IMR-90 (cell line): ENCODE measurements around the gene HMGXB3. TPM values are rescaled to one million over a fixed set of nuclear protein-coding genes. Genes with fewer than 3 reads are reported as not detected.
A peak's percentile ranks its signal among the peaks of the same experiment; 100 is the strongest.

Source experiments
- ATAC-seq: fragments of 200-7000 bp; cut with Tn5 transposase; 2 replicates; pipeline ENCODE4 v1.9.1; 2020; ENCODE audit warnings: low read depth, mild to moderate bottlenecking, moderate library complexity
- BruUV-seq: library from RNA; stranded (reverse); fragments of 400-500 nt; replicated peaks from 2 replicates; lab custom pipeline; 2021; lab: Mats Ljungman, UMichigan
- CTCF ChIA-PET: fragments of 300-600 bp; formaldehyde crosslinking; extraction: SDS; loops from one replicate; lab custom pipeline; 2021; ENCODE audit warnings: antibody characterized with exemption; lab: Yijun Ruan, JAX
- POLR2A ChIA-PET: fragments of 300-600 bp; sonication (Branson Sonifier 250); formaldehyde crosslinking; loops from one replicate; lab custom pipeline; 2022; ENCODE audit warnings: antibody characterized with exemption; ENCODE audit not compliant: unreplicated experiment; lab: Charles Lee
- DNase-seq: peaks from one replicate; pipeline ENCODE4 v3.0.0; 2013
- H2AFZ ChIP-seq: replicated peaks from 2 replicates; pipeline ENCODE3; 2013; ENCODE audit warnings: low read length, mild to moderate bottlenecking; ENCODE audit not compliant: poor library complexity
- H2AK5ac ChIP-seq: 2 replicates; pipeline ENCODE4 v1.6.1; 2013; ENCODE audit warnings: low read depth, low read length, inconsistent platforms
- H2AK9ac ChIP-seq: replicated peaks from 2 replicates; pipeline ENCODE3; 2013; ENCODE audit warnings: mild to moderate bottlenecking, low read depth, low read length, moderate library complexity; ENCODE audit not compliant: poor library complexity
- H2BK120ac ChIP-seq: 2 replicates; pipeline ENCODE4 v1.6.1; 2013; ENCODE audit warnings: low read depth, low read length, inconsistent platforms
- H2BK15ac ChIP-seq: 3 replicates; pipeline ENCODE4 v1.6.1; 2013; ENCODE audit warnings: low read depth, low read length, inconsistent platforms
- H2BK20ac ChIP-seq: 2 replicates; pipeline ENCODE4 v1.6.1; 2013; ENCODE audit warnings: low read depth, mild to moderate bottlenecking, inconsistent platforms, low read length, moderate library complexity
- H2BK5ac ChIP-seq: 2 replicates; pipeline ENCODE4 v1.6.1; 2013; ENCODE audit warnings: mild to moderate bottlenecking, low read depth, low read length, inconsistent platforms; ENCODE audit not compliant: poor library complexity, severe bottlenecking
- H3K14ac ChIP-seq: replicated peaks from 2 replicates; pipeline ENCODE4 v1.6.1; 2013; ENCODE audit warnings: low read depth, low read length, inconsistent platforms
- H3K18ac ChIP-seq: 2 replicates; pipeline ENCODE4 v1.6.1; 2013; ENCODE audit warnings: low read depth, low read length, control low read depth
- H3K23ac ChIP-seq: 2 replicates; pipeline ENCODE4 v1.6.1; 2013; ENCODE audit warnings: low read depth, low read length, inconsistent platforms
- H3K27ac ChIP-seq: 2 replicates; pipeline ENCODE4 v1.5.1; 2013; ENCODE audit warnings: mild to moderate bottlenecking, control low read depth, low read length; ENCODE audit not compliant: insufficient read depth
- H3K27me3 ChIP-seq: 2 replicates; pipeline ENCODE4 v1.6.1; 2013; ENCODE audit warnings: low read length; ENCODE audit not compliant: control insufficient read depth, insufficient read depth
- H3K36me3 ChIP-seq: 2 replicates; pipeline ENCODE4 v1.6.1; 2013; ENCODE audit warnings: low read length, mixed read lengths; ENCODE audit not compliant: control insufficient read depth, insufficient read depth
- H3K4ac ChIP-seq: 2 replicates; pipeline ENCODE4 v1.6.1; 2013; ENCODE audit warnings: low read depth, low read length, inconsistent platforms
- H3K4me1 ChIP-seq: 2 replicates; pipeline ENCODE4 v1.6.1; 2013; ENCODE audit warnings: low read length, mixed read lengths; ENCODE audit not compliant: control insufficient read depth, insufficient read depth
- H3K4me2 ChIP-seq: 2 replicates; pipeline ENCODE4 v1.6.1; 2013; ENCODE audit warnings: low read depth, mild to moderate bottlenecking, control low read depth, low read length, moderate library complexity
- H3K4me3 ChIP-seq: 2 replicates; pipeline ENCODE4 v1.5.1; 2013; ENCODE audit warnings: low read depth, mild to moderate bottlenecking, control low read depth, low read length, moderate library complexity; ENCODE audit not compliant: insufficient read depth
- H3K56ac ChIP-seq: 2 replicates; pipeline ENCODE4 v1.6.1; 2013; ENCODE audit warnings: low read length, inconsistent platforms; ENCODE audit not compliant: insufficient read depth; ENCODE audit errors: extremely low read depth
- H3K79me1 ChIP-seq, 2 experiments: 2 replicates each; pipeline ENCODE4 v1.6.1; 2013; ENCODE audit warnings: low read length in 2 of 2, inconsistent platforms in 1 of 2, low read depth in 1 of 2
- H3K9ac ChIP-seq: 2 replicates; pipeline ENCODE4 v1.6.1; 2013; ENCODE audit warnings: low read depth, low read length, control low read depth
- H3K9me1 ChIP-seq: 2 replicates; pipeline ENCODE4 v1.6.1; 2013; ENCODE audit warnings: low read length, inconsistent platforms; ENCODE audit not compliant: insufficient read depth
- H3K9me3 ChIP-seq: 2 replicates; pipeline ENCODE4 v1.6.1; 2013; ENCODE audit warnings: low read length; ENCODE audit not compliant: control insufficient read depth, insufficient read depth
- H4K20me1 ChIP-seq: 2 replicates; pipeline ENCODE4 v1.6.1; 2013; ENCODE audit warnings: low read length, inconsistent platforms; ENCODE audit not compliant: insufficient read depth
- H4K5ac ChIP-seq: 2 replicates; pipeline ENCODE4 v1.6.1; 2013; ENCODE audit warnings: mild to moderate bottlenecking, low read depth, low read length, control low read depth
- H4K8ac ChIP-seq, 2 experiments: 2 replicates each; pipeline ENCODE4 v1.6.1; 2013; ENCODE audit warnings: low read depth in 2 of 2, low read length in 2 of 2, control low read depth in 1 of 2, inconsistent platforms in 1 of 2
- H4K91ac ChIP-seq: 2 replicates; pipeline ENCODE4 v1.6.1; 2013; ENCODE audit warnings: low read depth, low read length, inconsistent platforms; ENCODE audit not compliant: insufficient read depth
- BHLHE40 ChIP-seq: fragments of 150-350 bp; IDR thresholded peaks from 2 replicates; pipeline ENCODE4 v1.6.1; 2016; ENCODE audit warnings: mild to moderate bottlenecking, low read depth, low read length
- CEBPB ChIP-seq: IDR thresholded peaks from 2 replicates; pipeline ENCODE4 v1.6.1; 2012; ENCODE audit warnings: low read depth, low read length, improper control_type of control experiment
- CHD1 ChIP-seq: IDR thresholded peaks from 2 replicates; pipeline ENCODE4 v1.6.1; 2012; ENCODE audit warnings: low read depth, low read length, improper control_type of control experiment
- FOS ChIP-seq: fragments of 150-350 bp; IDR thresholded peaks from 2 replicates; pipeline ENCODE4 v1.6.1; 2016; ENCODE audit warnings: low read depth, low read length
- MAFK ChIP-seq: IDR thresholded peaks from 2 replicates; pipeline ENCODE4 v1.6.1; 2012; ENCODE audit warnings: low read depth, low read length, improper control_type of control experiment
- MAZ ChIP-seq: IDR thresholded peaks from 2 replicates; pipeline ENCODE4 v1.6.1; 2012; ENCODE audit warnings: low read depth, mild to moderate bottlenecking, low read length, improper control_type of control experiment, moderate library complexity, borderline replicate concordance
- MXI1 ChIP-seq: IDR thresholded peaks from 2 replicates; pipeline ENCODE4 v1.6.1; 2012; ENCODE audit warnings: low read depth, mild to moderate bottlenecking, low read length, moderate library complexity, borderline replicate concordance
- NFE2L2 ChIP-seq: fragments of 150-350 bp; IDR thresholded peaks from 2 replicates; pipeline ENCODE4 v1.6.1; 2016; ENCODE audit warnings: low read depth, mild to moderate bottlenecking, low read length
- POLR2A ChIP-seq: IDR thresholded peaks from 2 replicates; pipeline ENCODE4 v1.6.1; 2012; ENCODE audit warnings: mild to moderate bottlenecking, low read depth, low read length
- RAD21 ChIP-seq: IDR thresholded peaks from 2 replicates; pipeline ENCODE4 v1.6.1; 2012; ENCODE audit warnings: low read length, improper control_type of control experiment
- RCOR1 ChIP-seq: IDR thresholded peaks from 2 replicates; pipeline ENCODE4 v1.6.1; 2012; ENCODE audit warnings: mild to moderate bottlenecking, low read length, improper control_type of control experiment; ENCODE audit not compliant: insufficient replicate concordance
- RFX5 ChIP-seq: IDR thresholded peaks from 2 replicates; pipeline ENCODE4 v1.8.0; 2012; ENCODE audit warnings: low read depth, mild to moderate bottlenecking, low read length, moderate library complexity
- SMC3 ChIP-seq: fragments of 150-350 bp; IDR thresholded peaks from 2 replicates; pipeline ENCODE4 v1.6.1; 2016; ENCODE audit warnings: low read depth, mild to moderate bottlenecking, antibody characterized with exemption, low read length, moderate library complexity
- WGBS, 2 experiments: methylation state at CpG; one replicate each; pipeline versions ENCODE4 v1.1.5 to v1.1.7; 2013; ENCODE audit warnings: missing lambda C conversion rate in 2 of 2; ENCODE audit not compliant: insufficient read length in 1 of 2; ENCODE audit errors: extremely low coverage in 2 of 2; 5-methylcytosine and 5-hydroxymethylcytosine counted together
- dilution Hi-C: fragments of 300-500 bp; cut with HindIII; formaldehyde crosslinking; loops from one replicate; pipeline ENCODE4 v1.14.3; 2018; ENCODE audit warnings: low sequenced_read_pairs; ENCODE audit not compliant: unreplicated experiment
- in situ Hi-C: fragments of 300-500 bp; cut with MboI; formaldehyde crosslinking; loops from 3 replicates; pipeline ENCODE4 v1.14.3; 2019; ENCODE audit warnings: low sequenced_read_pairs, inconsistent platforms, mixed read lengths
- intact Hi-C: fragments of 100-400 bp; cut with micrococcal nuclease; formaldehyde crosslinking; loops from 2 replicates; pipeline ENCODE4 v1.10.0; 2022
- polyA plus RNA-seq, 3 experiments: library from polyadenylated mRNA; depleted of rRNA; stranded (reverse); fragments of >200 nt; gene quantifications; 2 replicates each; pipeline ENCODE4 v1.2.3, GENCODE V29; 2012; ENCODE audit warnings: low replicate concordance in 1 of 3
- total RNA-seq: library from RNA; depleted of rRNA; stranded (reverse); fragments of >200 nt; gene quantifications from 2 replicates; pipeline ENCODE4 v1.2.3, GENCODE V29; 2012
- TF ChIP-seq, protein P1 (sequence below): conservative IDR thresholded peaks from 2 replicates; pipeline ENCODE4 v1.5.1; 2012; ENCODE audit warnings: mild to moderate bottlenecking, low read depth, low read length, improper control_type of control experiment
- TF ChIP-seq, protein P2 (sequence below): fragments of 150-350 bp; IDR thresholded peaks from 2 replicates; pipeline ENCODE4 v1.6.1; 2016; ENCODE audit warnings: low read depth, mild to moderate bottlenecking, low read length, moderate library complexity, borderline replicate concordance
- TF ChIP-seq, protein P3 (sequence below): fragments of 150-350 bp; IDR thresholded peaks from 2 replicates; pipeline ENCODE4 v1.6.1; 2017; ENCODE audit warnings: mild to moderate bottlenecking, antibody characterized with exemption, low read length, low read depth

HMGXB3 gene
- total and polyA plus RNA-seq, 2 of the 4 experiments (the other 2 are of a cell fraction) = 27.6 to 30.6 TPM

DNA sequence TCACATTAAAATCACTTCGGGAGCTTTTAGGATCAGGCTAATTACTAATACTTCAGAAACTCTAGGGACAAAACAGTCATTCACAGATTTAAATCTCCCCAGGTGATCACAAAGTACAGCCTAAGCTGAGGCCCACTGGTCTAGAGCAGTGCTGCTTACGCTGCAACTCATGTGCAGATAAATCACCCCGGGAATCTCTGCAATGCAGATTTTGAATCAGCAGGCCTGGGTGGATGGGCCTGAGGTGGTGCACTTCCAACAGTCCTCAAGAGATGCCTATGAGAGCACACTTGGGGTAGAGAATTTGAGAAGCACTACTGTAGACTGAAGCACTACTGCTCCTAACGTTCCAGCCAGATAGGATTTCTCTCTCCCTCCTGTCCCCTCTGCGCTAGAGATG, 57.5 kb downstream of the HMGXB3 start:
- CTCF ChIA-PET = no interaction called here
- peak; percentile 16 for DNase-seq

More for the DNA sequence above, 57.5 kb downstream of the HMGXB3 start:
- Histone ChIP-seq H3K36me3 (peaks cover 19% of the 10 kb centered on the region), H3K9me3 (no peaks in the 10 kb centered on the region), H3K14ac (peak overlapping the region; percentile 64), H3K23ac (peak overlapping the region; percentile 57; the same call in 1 of the 2 replicates), H2BK20ac (peak overlapping the region; percentile 85), H3K27ac (no peak overlapping the region), H4K8ac (peak overlapping the region; percentile 40 to 91), H3K56ac (no peak overlapping the region), H2BK120ac (peak overlapping the region; percentile 92; the same call in 1 of the 2 replicates), H3K4me3 (no peak overlapping the region), H2BK5ac (peak overlapping the region; percentile 75), H4K91ac (peak overlapping the region; percentile 75), H3K9me1 (peaks cover 38% of the 10 kb centered on the region), H2AK5ac (peak overlapping the region; percentile 82), H3K9ac (no peak overlapping the region), H3K27me3 (no peaks in the 10 kb centered on the region), H2BK15ac (peak overlapping the region; percentile 86; the same call in 1 of the 3 replicates), H3K4me1 (peaks cover 18% of the 10 kb centered on the region), H2AK9ac (peak overlapping the region; percentile 4), H3K79me1 (peaks cover 0 to 13% of the 10 kb centered on the region in 2 experiments; a peak in 2 of 4 replicates), H2AFZ (no peak overlapping the region), H3K4me2 (no peak overlapping the region), H3K4ac (peak overlapping the region; percentile 86), H4K5ac (no peak overlapping the region; the same call in 1 of the 2 replicates), H3K18ac (peak overlapping the region; percentile 2; the same call in 1 of the 2 replicates), H4K20me1 (no peaks in the 10 kb centered on the region; the same call in 1 of the 2 replicates)
- ATAC-seq = peak; percentile 8
- WGBS, 2 experiments = 75% methylated on average over 3 of the region's 5 CpGs; no CpG with 5 or more reads in 1 of the 2 experiments
- no TSS peak for BruUV-seq
- in situ Hi-C loops (no loop called here), intact Hi-C loops (no loop called here), dilution Hi-C loops (no loop called here)
- TF ChIP-seq BHLHE40 (no peak), MAFK (no peak), RFX5 (no peak), RCOR1 (no peak), SMC3 (no peak), RAD21 (no peak), FOS (no peak), MAZ (no peak), MXI1 (no peak), POLR2A (no peak), CEBPB (no peak), CHD1 (no peak), NFE2L2 (no peak)
- TF ChIP-seq, protein P1, sequence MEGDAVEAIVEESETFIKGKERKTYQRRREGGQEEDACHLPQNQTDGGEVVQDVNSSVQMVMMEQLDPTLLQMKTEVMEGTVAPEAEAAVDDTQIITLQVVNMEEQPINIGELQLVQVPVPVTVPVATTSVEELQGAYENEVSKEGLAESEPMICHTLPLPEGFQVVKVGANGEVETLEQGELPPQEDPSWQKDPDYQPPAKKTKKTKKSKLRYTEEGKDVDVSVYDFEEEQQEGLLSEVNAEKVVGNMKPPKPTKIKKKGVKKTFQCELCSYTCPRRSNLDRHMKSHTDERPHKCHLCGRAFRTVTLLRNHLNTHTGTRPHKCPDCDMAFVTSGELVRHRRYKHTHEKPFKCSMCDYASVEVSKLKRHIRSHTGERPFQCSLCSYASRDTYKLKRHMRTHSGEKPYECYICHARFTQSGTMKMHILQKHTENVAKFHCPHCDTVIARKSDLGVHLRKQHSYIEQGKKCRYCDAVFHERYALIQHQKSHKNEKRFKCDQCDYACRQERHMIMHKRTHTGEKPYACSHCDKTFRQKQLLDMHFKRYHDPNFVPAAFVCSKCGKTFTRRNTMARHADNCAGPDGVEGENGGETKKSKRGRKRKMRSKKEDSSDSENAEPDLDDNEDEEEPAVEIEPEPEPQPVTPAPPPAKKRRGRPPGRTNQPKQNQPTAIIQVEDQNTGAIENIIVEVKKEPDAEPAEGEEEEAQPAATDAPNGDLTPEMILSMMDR = no peak
- TF ChIP-seq, protein P2, sequence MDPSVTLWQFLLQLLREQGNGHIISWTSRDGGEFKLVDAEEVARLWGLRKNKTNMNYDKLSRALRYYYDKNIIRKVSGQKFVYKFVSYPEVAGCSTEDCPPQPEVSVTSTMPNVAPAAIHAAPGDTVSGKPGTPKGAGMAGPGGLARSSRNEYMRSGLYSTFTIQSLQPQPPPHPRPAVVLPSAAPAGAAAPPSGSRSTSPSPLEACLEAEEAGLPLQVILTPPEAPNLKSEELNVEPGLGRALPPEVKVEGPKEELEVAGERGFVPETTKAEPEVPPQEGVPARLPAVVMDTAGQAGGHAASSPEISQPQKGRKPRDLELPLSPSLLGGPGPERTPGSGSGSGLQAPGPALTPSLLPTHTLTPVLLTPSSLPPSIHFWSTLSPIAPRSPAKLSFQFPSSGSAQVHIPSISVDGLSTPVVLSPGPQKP = no peak
- TF ChIP-seq, protein P3, sequence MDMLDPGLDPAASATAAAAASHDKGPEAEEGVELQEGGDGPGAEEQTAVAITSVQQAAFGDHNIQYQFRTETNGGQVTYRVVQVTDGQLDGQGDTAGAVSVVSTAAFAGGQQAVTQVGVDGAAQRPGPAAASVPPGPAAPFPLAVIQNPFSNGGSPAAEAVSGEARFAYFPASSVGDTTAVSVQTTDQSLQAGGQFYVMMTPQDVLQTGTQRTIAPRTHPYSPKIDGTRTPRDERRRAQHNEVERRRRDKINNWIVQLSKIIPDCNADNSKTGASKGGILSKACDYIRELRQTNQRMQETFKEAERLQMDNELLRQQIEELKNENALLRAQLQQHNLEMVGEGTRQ = no peak
- POLR2A ChIA-PET = no interaction called here
